Gastroesophageal sphincter (tissue), 3 donors: ENCODE data around the gene CNNM2.

Source experiments
- CTCF ChIP-seq, 4 experiments: fragments of 200-600 bp in 2 of 4; fragments of 450-650 bp in 2 of 4; sonication (generic) in 1 of 4; IDR thresholded peaks; one replicate each; pipeline ENCODE4 v1.5.1; 2017 to 2019; ENCODE audit warnings: antibody characterized with exemption in 4 of 4, mild to moderate bottlenecking in 2 of 4, moderate library complexity in 2 of 4
- POLR2A ChIP-seq, 2 donors: fragments of 450-650 bp; IDR thresholded peaks; one replicate each; pipeline ENCODE4 v1.6.1; 2017; ENCODE audit warnings: antibody characterized with exemption in 2 of 2, mild to moderate bottlenecking in 2 of 2, moderate library complexity in 1 of 2

- TF ChIP-seq CTCF (IDR thresholded peaks at IDR 0.05) (no peak), POLR2A (IDR thresholded peaks at IDR 0.05) (no peak)
Measured at GRCh38 chr10:103110407-103110806, 192.3 kb downstream of the CNNM2 start.
